HG03108 (cell line): ENCODE data around the gene CFAP161.
"Not testable (repeated sequence)": the region's sequence is repeated elsewhere in the genome, so short reads cannot be mapped to it uniquely, and the experiment has no call there.

Experiments
- ATAC-seq: cut with Tn5 transposase; IDR thresholded peaks from one replicate; pipeline ENCODE4 v1.9.1; 2021; ENCODE audit warnings: moderate library complexity; ENCODE audit not compliant: unreplicated experiment

CFAP161 gene

GRCh38 chr15:81157195-81157938 lies 23.3 kb downstream of the CFAP161 start:
- ATAC-seq: no peak

- no peak for ATAC-seq
Measured at GRCh38 chr15:81157939-81158223, 23.8 kb downstream of the CFAP161 start.

- ATAC-seq: not testable (repeated sequence)
Measured at GRCh38 chr15:81158561-81158960, 24.5 kb downstream of the CFAP161 start.

GRCh38 chr15:81160312-81161159 lies 26.5 kb downstream of the CFAP161 start:
- no peak for ATAC-seq

GRCh38 chr15:81161160-81161673 lies 27.1 kb downstream of the CFAP161 start:
- no peak for ATAC-seq

- ATAC-seq: no peak
Measured at GRCh38 chr15:81161851-81162250, 27.8 kb downstream of the CFAP161 start.

GRCh38 chr15:81163961-81164800 lies 30.1 kb downstream of the CFAP161 start:
- no peak for ATAC-seq

GRCh38 chr15:81165535-81165934 lies 31.5 kb downstream of the CFAP161 start:
- no peak for ATAC-seq

- no peak for ATAC-seq
Measured at GRCh38 chr15:81166636-81167305, 32.7 kb downstream of the CFAP161 start.

- no peak for ATAC-seq
Measured at GRCh38 chr15:81168131-81168526, 34.1 kb downstream of the CFAP161 start.

GRCh38 chr15:81168644-81169043 lies 34.6 kb downstream of the CFAP161 start:
- ATAC-seq: no peak

- ATAC-seq: no peak
Measured at GRCh38 chr15:81170511-81170910, 36.4 kb downstream of the CFAP161 start.

- no peak for ATAC-seq
Measured at GRCh38 chr15:81171286-81171685, 37.2 kb downstream of the CFAP161 start.

GRCh38 chr15:81174125-81174791 lies 40.2 kb downstream of the CFAP161 start:
- no peak for ATAC-seq

GRCh38 chr15:81174792-81175327 lies 40.8 kb downstream of the CFAP161 start:
- ATAC-seq: no peak

GRCh38 chr15:81175496-81175895 lies 41.4 kb downstream of the CFAP161 start:
- ATAC-seq: no peak

GRCh38 chr15:81176291-81176893 lies 42.3 kb downstream of the CFAP161 start:
- no peak for ATAC-seq

- ATAC-seq: no peak
Measured at GRCh38 chr15:81178365-81178764, 44.3 kb downstream of the CFAP161 start.

GRCh38 chr15:81181220-81181619 lies 47.1 kb downstream of the CFAP161 start:
- no peak for ATAC-seq
